Sigmoid colon (tissue), 4 donors: ENCODE results near the gene CAPN2.

Experiments
- CTCF ChIP-seq, 4 experiments: fragments of 450-650 bp in 3 of 4; fragments of 200-600 bp in 1 of 4; IDR thresholded peaks; one replicate each; pipeline ENCODE4 v1.5.1; 2016 to 2019; ENCODE audit warnings: antibody characterized with exemption in 4 of 4, mild to moderate bottlenecking in 3 of 4, moderate library complexity in 2 of 4
- POLR2A ChIP-seq, 2 donors: fragments of 450-650 bp; IDR thresholded peaks; one replicate each; pipeline ENCODE4 v1.6.1; 2016; ENCODE audit warnings: antibody characterized with exemption in 2 of 2, mild to moderate bottlenecking in 2 of 2, moderate library complexity in 2 of 2
- POLR2AphosphoS5 ChIP-seq, 4 donors: sonication (generic); formaldehyde crosslinking; IDR thresholded peaks; one replicate each; pipeline ENCODE4 v1.6.1; 2017; ENCODE audit warnings: antibody characterized with exemption in 4 of 4

GRCh38 chr1:223737342-223737741, 25.0 kb downstream of the CAPN2 start:
- no peak for TF ChIP-seq CTCF (IDR thresholded peaks at IDR 0.05)
- TF ChIP-seq POLR2A (IDR thresholded peaks at IDR 0.05): no peak
- no peak for TF ChIP-seq POLR2AphosphoS5 (IDR thresholded peaks at IDR 0.05)
